Frontal cortex (tissue), 4 donors: ENCODE data around the gene TMEM259. TPM values are rescaled to one million over a fixed set of nuclear protein-coding genes. Genes with fewer than 3 reads are reported as not detected.

Experiments used
- DNase-seq, 2 donors: peaks; one replicate each; pipeline ENCODE4 v3.0.0; 2012; ENCODE audit warnings: low spot score in 2 of 2
- FAIRE-seq: peaks from 2 replicates; lab custom pipeline; 2012; peaks lifted over from hg19 to GRCh38; lab: Jason Lieb, UNC
- total RNA-seq: library from RNA; depleted of rRNA; stranded (reverse); fragments of >200 nt; gene quantifications from one replicate; pipeline ENCODE4 v1.2.3, GENCODE V29; 2014
- donor health status: control.
- donor health status: control.
- donor health status: control.

Gene TMEM259
- total RNA-seq, 1 donor from 2014 or later: 29.3 TPM

DNA sequence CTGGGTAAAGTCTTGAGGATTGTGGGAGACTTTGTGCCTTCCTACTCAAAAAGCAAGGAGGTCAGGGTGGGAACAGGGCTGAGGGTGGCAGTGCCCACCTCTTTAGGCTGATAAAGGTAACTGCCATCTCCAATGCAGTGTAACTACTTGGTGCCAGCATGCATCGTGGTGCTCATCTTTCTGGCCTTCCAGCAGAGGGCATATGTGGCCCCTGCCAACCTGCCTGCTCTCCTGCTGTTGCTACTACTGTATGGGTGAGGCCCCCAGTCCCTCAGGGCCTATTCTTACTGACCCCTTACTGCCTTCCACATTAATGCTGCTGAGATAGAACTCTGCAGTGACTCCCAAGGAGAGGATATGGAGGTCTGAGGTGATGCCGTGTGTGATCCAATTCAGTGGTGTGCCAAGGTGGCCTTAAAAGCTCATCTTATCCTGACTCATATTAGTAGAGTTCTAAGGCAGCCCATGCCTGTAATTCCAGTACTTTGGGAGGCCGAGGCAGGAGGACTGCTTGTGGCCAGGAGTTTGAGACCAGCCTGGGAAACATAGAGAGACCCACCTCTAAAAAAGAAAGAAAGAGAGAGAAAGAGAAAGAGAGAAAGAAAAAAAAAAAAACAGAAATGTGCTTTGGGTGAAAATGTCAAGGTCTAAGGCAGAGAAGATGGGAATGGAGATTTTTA is 36.4 kb upstream of the TMEM259 start:
- FAIRE-seq: no peak
- DNase-seq: no peak

GRCh38 chr19:1055886-1056620 is 35.1 kb upstream of the TMEM259 start:
- no peak for FAIRE-seq

GRCh38 chr19:1055028-1055425 is 34.1 kb upstream of the TMEM259 start:
- no peak for FAIRE-seq

More at GRCh38 chr19:1055886-1056620, 35.1 kb upstream of the TMEM259 start:
- no peak for DNase-seq

DNA sequence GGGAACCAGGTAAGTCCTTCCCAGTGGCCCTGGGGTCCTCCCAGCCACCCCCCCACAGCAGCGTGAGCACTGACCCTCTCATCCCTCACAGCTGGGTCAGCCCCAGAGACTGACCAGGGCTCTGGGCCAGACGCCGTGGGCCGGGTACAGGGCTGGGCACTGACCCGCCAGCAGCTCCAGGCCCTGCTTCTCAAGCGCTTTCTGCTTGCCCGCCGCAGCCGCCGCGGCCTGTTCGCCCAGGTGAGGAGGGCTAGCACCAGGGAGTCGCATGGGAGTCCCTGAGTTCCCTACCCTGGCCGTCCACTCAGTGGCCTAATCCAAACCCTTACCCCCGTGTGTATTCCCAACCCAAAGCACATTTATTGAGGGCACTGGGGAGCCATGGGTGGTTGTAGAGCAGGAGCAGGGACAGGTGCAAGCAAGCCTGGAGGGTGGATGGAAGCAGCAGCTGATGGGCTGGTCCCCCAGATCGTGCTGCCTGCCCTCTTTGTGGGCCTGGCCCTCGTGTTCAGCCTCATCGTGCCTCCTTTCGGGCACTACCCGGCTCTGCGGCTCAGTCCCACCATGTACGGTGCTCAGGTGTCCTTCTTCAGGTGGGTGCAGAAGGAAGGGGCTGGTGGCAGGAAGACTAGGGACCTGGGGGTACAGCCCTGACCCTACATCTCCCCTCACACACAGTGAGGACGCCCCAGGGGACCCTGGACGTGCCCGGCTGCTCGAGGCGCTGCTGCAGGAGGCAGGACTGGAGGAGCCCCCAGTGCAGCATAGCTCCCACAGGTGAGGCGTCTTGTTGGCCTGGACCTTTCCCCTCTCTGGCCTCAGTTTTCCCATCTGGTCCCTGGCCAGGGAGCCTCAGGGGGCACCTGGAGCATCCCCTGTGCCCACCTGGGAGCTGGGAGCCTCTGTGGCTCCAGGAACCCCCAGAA is 33.4 kb upstream of the TMEM259 start:
- DNase-seq (no peak), FAIRE-seq (no peak)

More at GRCh38 chr19:1055028-1055425, 34.1 kb upstream of the TMEM259 start:
- DNase-seq: no peak

DNA sequence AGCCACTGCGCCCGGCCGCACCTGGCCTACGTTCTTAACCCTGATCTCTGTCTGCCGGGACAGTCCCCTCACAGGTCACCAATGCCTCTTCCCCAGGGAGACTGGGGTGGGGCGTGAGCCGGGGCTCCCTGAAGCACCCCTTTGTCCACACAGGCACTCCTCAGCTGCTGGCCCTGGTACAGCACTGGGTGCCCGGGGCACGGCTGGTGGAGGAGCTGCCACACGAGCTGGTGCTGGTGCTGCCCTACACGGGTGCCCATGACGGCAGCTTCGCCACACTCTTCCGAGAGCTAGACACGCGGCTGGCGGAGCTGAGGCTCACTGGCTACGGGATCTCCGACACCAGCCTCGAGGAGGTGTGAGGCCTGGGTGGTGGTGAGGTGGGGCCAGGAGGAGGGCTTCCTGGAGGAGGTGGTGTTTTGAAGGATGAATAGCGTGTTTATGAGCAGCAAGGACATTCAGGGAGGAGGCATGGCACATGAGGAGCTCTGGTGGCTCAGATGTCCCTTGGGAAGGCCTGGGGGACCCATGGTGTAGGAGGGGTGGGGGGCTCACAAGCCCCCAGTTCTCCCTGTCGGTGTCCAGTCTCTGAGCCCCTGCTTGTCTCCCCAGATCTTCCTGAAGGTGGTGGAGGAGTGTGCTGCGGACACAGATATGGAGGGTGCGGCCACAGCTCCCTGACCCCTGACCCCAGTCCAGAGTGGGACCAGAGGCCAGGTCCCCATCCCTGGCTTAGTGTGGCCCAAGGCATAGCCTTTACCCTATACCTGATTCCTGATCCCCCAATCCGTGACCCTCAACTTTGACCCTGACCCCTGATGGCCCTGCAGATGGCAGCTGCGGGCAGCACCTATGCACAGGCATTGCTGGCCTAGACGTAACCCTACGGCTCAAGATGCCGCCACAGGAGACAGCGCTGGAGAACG is 32.5 kb upstream of the TMEM259 start:
- no peak for DNase-seq
- FAIRE-seq: no peak

GRCh38 chr19:1052349-1052975 is 31.5 kb upstream of the TMEM259 start:
- FAIRE-seq: no peak
- no peak for DNase-seq

GRCh38 chr19:1051791-1052190 is 30.9 kb upstream of the TMEM259 start:
- DNase-seq: no peak
- no peak for FAIRE-seq

DNA sequence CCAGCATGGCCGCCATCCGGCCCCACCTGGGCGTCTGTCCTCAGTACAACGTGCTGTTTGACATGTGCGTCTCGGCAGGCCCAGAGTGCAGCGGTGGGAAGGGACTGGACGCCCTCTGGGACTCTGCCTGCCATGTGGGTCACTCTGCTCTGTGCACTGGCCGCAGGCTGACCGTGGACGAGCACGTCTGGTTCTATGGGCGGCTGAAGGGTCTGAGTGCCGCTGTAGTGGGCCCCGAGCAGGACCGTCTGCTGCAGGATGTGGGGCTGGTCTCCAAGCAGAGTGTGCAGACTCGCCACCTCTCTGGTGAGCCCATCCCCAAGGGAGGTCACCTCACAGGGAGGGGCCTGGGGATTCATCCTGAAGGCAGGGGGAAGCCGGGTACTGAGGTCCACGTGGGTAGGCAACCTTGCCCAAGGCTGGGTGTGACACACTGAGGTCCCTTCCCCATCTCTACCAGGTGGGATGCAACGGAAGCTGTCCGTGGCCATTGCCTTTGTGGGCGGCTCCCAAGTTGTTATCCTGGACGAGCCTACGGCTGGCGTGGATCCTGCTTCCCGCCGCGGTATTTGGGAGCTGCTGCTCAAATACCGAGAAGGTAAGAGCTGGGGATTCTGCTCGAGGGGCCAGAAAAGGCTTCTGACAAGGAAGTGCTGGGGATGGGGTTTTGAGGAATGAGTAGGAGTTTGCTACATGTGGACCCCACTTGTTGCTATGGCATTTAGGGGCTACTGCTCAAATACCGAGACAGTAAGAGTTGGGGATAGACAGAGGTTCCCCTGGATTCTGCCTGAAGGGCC is 30.3 kb upstream of the TMEM259 start:
- no peak for FAIRE-seq
- DNase-seq: no peak

- FAIRE-seq (no peak), DNase-seq (no peak)
Measured at GRCh38 chr19:1049800-1050199, 28.9 kb upstream of the TMEM259 start.

DNA sequence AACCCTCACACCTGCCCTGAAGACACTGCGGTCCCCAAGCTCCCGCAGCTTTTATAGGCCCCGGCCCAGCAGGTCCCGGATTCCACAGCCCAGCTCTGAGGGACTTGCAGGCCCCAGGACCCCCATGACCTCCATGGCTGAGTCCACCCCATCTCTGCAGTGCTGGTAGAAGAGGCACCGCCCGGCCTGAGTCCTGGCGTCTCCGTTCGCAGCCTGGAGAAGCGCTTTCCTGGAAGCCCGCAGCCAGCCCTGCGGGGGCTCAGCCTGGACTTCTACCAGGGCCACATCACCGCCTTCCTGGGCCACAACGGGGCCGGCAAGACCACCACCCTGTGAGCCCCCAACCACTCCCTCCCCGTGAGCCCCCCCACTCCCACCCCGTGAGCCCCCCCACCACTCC is 28.2 kb upstream of the TMEM259 start:
- no peak for FAIRE-seq
- DNase-seq: no peak

DNA sequence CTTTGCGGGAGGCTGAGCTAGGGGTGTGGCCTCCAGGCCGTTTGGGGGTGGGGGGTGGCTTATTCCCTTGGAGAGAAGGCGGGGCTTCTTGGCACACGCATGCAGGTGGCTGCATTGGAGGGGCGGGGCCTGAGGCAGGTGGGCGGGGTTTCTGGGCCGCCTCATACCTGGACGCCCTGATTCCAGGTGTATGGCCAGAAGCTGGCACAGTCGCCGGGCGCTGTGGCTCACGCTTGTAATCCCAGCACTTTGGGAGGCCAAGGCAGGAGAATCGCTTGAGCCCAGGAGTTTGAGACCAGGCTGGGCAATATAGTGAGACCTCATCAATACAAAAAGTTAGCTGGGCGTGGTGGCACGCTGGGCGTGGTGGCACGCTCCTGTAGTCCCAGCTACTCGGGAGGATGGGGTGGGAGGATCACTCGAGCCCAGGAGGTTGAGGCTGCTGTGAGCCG is 26.8 kb upstream of the TMEM259 start:
- no peak for DNase-seq
- no peak for FAIRE-seq

DNA sequence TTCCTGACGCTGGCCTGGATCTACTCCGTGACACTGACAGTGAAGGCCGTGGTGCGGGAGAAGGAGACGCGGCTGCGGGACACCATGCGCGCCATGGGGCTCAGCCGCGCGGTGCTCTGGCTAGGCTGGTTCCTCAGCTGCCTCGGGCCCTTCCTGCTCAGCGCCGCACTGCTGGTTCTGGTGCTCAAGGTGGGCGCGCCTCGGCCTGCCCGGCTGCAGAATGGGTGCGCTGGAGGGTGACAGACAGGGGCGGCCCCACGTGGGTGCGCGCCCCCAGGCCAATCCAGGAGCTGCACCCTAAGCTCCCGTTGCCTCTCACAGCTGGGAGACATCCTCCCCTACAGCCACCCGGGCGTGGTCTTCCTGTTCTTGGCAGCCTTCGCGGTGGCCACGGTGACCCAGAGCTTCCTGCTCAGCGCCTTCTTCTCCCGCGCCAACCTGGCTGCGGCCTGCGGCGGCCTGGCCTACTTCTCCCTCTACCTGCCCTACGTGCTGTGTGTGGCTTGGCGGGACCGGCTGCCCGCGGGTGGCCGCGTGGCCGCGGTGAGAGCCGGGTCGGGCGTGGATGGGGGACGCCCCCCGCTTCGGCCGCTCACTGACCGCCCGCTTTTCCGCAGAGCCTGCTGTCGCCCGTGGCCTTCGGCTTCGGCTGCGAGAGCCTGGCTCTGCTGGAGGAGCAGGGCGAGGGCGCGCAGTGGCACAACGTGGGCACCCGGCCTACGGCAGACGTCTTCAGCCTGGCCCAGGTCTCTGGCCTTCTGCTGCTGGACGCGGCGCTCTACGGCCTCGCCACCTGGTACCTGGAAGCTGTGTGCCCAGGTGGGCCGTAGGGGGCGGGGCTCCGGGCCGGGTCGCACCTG is 26.1 kb upstream of the TMEM259 start:
- DNase-seq: no peak
- FAIRE-seq: no peak

DNA sequence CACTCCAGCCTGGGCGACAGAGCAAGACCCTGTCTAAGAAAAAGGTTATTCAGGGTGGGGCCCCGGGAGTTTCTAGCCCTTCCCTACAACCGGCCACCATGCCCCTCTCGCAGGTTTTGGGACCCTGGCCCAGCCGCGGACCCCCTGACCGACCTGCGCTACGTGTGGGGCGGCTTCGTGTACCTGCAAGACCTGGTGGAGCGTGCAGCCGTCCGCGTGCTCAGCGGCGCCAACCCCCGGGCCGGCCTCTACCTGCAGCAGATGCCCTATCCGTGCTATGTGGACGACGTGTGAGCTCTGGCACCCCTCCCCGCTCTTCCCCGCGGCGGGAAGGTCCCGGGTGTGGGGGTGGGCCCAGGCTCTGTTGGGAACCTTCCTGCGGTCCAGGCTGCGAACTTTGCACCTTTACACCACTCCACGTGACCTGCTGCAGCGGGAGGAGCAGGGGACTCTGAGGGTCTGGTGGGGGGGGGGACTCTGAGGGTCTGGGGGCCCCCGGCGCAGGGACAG is 25.2 kb upstream of the TMEM259 start:
- no peak for FAIRE-seq
- DNase-seq: no peak

- no peak for FAIRE-seq
Measured at GRCh38 chr19:1045247-1045603, 24.3 kb upstream of the TMEM259 start.

DNA sequence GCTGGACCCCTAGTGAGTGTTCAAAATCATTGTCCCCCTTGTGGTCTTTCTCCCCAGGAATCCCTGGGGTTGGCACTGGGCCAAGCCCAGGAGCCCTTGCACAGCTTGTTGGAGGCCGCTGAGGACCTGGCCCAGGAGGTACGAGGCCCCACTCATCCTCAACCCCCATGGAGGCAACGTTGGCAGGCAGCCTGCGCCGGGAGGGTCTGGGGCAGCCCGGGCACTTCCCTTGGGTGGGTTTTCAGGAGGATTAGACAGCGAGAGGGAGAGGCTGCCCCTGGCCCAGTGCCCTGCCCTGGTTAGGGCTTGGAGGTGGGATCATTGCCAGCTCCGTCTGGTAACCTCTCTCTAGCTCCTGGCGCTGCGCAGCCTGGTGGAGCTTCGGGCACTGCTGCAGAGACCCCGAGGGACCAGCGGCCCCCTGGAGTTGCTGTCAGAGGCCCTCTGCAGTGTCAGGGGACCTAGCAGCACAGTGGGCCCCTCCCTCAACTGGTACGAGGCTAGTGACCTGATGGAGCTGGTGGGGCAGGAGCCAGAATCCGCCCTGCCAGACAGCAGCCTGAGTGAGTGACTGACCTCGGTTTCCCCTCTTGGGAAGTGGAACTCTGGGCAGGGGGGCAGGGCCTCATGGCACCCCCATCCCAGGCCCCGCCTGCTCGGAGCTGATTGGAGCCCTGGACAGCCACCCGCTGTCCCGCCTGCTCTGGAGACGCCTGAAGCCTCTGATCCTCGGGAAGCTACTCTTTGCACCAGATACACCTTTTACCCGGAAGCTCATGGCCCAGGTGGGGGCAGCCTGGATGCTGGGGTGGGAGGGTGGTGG is 22.0 kb upstream of the TMEM259 start:
- DNase-seq (no peak), FAIRE-seq (no peak)

More at GRCh38 chr19:1045247-1045603, 24.3 kb upstream of the TMEM259 start:
- no peak for DNase-seq
